ENCODE results near the gene NAGPA.
"Not testable (repeated sequence)": the region's sequence is repeated elsewhere in the genome, so short reads cannot be mapped to it uniquely, and the experiment has no call there.

Gene NAGPA, protein sequence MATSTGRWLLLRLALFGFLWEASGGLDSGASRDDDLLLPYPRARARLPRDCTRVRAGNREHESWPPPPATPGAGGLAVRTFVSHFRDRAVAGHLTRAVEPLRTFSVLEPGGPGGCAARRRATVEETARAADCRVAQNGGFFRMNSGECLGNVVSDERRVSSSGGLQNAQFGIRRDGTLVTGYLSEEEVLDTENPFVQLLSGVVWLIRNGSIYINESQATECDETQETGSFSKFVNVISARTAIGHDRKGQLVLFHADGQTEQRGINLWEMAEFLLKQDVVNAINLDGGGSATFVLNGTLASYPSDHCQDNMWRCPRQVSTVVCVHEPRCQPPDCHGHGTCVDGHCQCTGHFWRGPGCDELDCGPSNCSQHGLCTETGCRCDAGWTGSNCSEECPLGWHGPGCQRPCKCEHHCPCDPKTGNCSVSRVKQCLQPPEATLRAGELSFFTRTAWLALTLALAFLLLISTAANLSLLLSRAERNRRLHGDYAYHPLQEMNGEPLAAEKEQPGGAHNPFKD

GRCh38 chr16:5033256-5034166 lies at the start of gene NAGPA:
NAGPA (minus strand) TSS chr16:5033935; CDS start chr16:5033914, 21 bp downstream.
- ATAC-seq = peak; percentile 94
- Mint-ChIP-seq H3K9me3 (no peaks in the 10 kb centered on the region), H3K4me3 (peak within 1 kb of the TSS; percentile 78)

DNA sequence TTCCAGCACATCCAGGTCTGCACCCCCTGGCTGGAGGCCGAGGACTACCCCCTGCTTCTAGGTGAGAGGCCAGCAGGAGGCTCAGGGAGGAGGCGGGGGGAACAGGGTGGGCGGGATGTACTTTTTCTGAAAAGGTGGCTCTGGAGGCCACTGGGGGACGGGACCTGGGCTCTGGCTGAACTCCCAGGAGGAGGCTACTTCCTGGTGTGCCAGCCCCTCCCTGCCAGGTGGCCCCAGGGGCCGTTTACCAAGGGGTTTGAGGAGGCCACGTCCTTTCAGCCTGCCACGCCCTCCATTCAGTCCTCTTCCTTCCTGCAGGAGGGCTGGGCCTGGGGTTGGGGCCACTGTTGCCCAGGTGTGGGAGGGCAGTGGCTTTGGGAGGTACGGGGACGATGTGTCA lies 47.3 kb upstream of the NAGPA start:
- H3K27ac Mint-ChIP-seq, H3K9me3 Mint-ChIP-seq: not testable (repeated sequence)
- H3K36me3 Mint-ChIP-seq = peaks cover 80% of the 10 kb centered on the region

More at GRCh38 chr16:5033256-5034166, at the start of gene NAGPA:
- peak; percentile 70 to 88 for DNase-seq (ENCODE audit: low spot score in 2 of 2)
- Mint-ChIP-seq H3K27ac (peak within 1 kb of the TSS; percentile 89), H3K36me3 (no peaks in the 10 kb centered on the region), H3K4me1 (peaks cover 28% of the 10 kb centered on the region)

GRCh38 chr16:5080461-5080860 lies 46.7 kb upstream of the NAGPA start:
- not testable (repeated sequence) for H3K27ac Mint-ChIP-seq; H3K4me3 Mint-ChIP-seq; ATAC-seq; DNase-seq (ENCODE audit: low spot score in 2 of 2); H3K4me1 Mint-ChIP-seq; H3K9me3 Mint-ChIP-seq
- peaks cover 82% of the 10 kb centered on the region for H3K36me3 Mint-ChIP-seq

More for the DNA sequence above, 47.3 kb upstream of the NAGPA start:
- not testable (repeated sequence) for H3K4me1 Mint-ChIP-seq; H3K4me3 Mint-ChIP-seq; DNase-seq (ENCODE audit: low spot score in 2 of 2); ATAC-seq

DNA sequence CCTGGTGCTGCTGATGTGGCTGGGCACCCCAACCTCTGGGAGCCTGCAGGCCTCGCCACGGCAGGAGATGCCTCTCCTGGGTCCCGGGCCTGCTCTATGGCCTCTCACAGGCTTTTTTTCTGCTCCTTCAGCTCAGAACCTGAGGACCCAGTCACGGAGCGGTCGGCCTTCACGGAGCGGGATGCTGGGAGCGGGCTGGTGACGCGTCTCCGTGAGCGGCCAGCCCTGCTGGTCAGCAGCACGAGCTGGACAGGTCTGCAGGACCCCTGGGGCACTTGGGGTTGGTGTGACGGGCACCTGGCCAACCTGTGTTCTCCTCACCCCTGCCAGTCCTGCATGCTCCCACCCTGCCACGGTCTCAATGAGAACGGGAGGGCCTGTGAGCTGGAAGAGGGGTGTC lies 44.9 kb upstream of the NAGPA start:
- peaks cover 82% of the 10 kb centered on the region for H3K36me3 Mint-ChIP-seq
- no peaks in the 10 kb centered on the region for H3K4me1 Mint-ChIP-seq
- ATAC-seq (no peak), DNase-seq (ENCODE audit: low spot score in 2 of 2) (no peak)
- H3K27ac Mint-ChIP-seq = no peak overlapping the region
- no peak overlapping the region for H3K4me3 Mint-ChIP-seq
- no peaks in the 10 kb centered on the region for H3K9me3 Mint-ChIP-seq

DNA sequence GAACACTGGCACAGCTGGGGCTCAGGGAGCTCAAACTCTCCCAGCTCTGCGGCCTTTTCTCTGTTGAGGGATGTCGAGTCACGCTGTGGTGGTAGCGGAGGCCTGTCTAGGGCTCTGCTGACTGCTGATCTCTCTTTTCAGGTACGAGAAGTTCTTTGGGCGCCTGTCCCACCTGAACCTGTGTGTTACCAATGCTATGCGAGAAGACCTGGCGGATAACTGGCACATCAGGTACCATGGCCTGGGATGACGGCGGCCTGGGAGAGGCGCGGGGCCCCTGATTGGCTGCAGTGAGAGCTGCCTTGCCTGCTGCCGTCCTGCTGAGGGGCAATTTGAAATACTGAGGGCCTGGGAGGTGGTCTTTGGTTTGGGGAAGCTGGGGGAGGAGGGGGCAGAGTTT lies 43.6 kb upstream of the NAGPA start:
- no peak overlapping the region for H3K4me3 Mint-ChIP-seq
- H3K27ac Mint-ChIP-seq = no peak overlapping the region
- H3K4me1 Mint-ChIP-seq = peaks cover 11% of the 10 kb centered on the region
- no peaks in the 10 kb centered on the region for H3K9me3 Mint-ChIP-seq
- peaks cover 76% of the 10 kb centered on the region for H3K36me3 Mint-ChIP-seq
- DNase-seq (ENCODE audit: low spot score in 2 of 2) (no peak), ATAC-seq (no peak)

- Mint-ChIP-seq H3K4me3 (no peak overlapping the region), H3K9me3 (no peaks in the 10 kb centered on the region), H3K36me3 (peaks cover 76% of the 10 kb centered on the region), H3K27ac (no peak overlapping the region), H3K4me1 (peaks cover 27% of the 10 kb centered on the region)
- DNase-seq (ENCODE audit: low spot score in 2 of 2) (no peak), ATAC-seq (no peak)
These were observed 41.9 kb upstream of the NAGPA start for GRCh38 chr16:5075637-5076036.

DNA sequence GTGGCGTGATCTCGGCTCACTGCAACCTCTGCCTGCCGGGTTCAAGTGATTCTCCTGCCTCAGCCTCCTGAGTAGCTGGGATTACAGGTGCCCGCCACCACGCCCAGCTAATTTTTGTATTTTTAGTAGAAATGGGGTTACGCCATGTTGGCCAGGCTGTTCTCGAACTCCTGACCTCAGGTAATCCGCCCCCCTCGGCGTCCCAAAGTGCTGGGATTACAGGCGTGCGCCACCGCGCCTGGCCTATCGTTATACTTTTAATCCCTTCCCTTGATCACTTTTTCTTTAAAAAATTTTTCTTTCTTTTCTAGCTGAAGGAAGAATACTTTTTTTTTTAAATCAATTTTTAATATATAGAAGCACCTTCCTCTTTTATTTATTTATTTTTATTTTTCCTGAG lies 40.0 kb upstream of the NAGPA start:
- H3K27ac Mint-ChIP-seq; ATAC-seq; DNase-seq (ENCODE audit: low spot score in 2 of 2); H3K4me3 Mint-ChIP-seq; H3K9me3 Mint-ChIP-seq: not testable (repeated sequence)
- H3K4me1 Mint-ChIP-seq = peaks cover 28% of the 10 kb centered on the region
- H3K36me3 Mint-ChIP-seq = peaks cover 61% of the 10 kb centered on the region

- Mint-ChIP-seq H3K4me1 (peaks cover 28% of the 10 kb centered on the region), H3K9me3 (no peaks in the 10 kb centered on the region), H3K27ac (no peak overlapping the region), H3K36me3 (peaks cover 61% of the 10 kb centered on the region), H3K4me3 (peak overlapping the region; percentile 97)
- ATAC-seq (no peak), DNase-seq (ENCODE audit: low spot score in 2 of 2) (no peak)
These were observed 39.5 kb upstream of the NAGPA start for GRCh38 chr16:5073279-5073629.

DNA sequence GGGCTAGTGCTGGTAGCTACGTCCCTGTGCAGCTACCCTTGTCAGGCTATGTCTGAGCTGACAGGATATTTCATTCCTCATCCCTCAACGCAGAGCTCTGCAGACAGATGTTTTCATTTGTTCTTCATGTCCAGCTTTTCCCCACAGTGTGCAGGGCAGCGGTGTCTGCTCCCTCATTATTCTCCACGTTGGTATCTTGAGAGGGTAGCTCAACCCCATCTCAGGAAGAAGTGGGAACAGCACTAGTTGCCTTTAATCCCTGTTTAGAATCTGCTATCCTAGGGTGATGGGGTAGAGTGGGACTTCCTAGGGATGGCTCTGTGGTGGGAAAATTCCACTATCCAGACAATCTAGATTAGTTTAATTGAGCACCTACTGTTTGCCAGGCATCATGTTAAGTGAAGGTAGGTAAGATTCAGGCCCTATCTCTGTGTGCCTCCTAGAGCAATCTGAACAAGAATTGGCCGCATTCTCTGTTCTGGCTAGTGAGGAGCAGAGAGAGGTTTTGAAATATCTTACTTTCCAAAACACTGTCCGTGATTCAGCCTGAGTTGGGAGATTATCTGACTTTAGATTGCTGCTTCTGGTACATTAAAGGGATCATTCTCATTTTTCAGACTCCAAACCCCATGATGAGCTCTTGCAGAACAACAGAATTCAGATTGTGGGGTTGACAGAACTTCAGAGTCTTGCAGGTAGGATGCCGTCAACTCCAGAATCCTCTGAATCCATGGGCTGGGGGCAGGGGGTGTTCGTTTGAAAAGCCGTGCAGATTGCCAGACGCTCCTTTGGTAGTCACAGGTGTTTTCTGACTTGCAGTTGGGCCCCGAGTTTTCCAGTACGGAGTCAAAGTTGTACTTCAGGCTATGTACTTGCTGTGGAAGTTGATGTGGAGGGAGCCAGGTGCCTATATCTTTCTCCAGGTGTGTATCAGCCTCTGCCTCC lies 38.9 kb upstream of the NAGPA start:
- ATAC-seq (no peak), DNase-seq (ENCODE audit: low spot score in 2 of 2) (no peak)
- Mint-ChIP-seq H3K36me3 (peaks cover 55% of the 10 kb centered on the region), H3K4me3 (peak overlapping the region; percentile 97), H3K9me3 (no peaks in the 10 kb centered on the region), H3K27ac (peak overlapping the region; percentile 98), H3K4me1 (peaks cover 28% of the 10 kb centered on the region)

- H3K9me3 Mint-ChIP-seq = no peaks in the 10 kb centered on the region
- peaks cover 28% of the 10 kb centered on the region for H3K4me1 Mint-ChIP-seq
- DNase-seq (ENCODE audit: low spot score in 2 of 2) = peak; percentile 87 to 96
- H3K4me3 Mint-ChIP-seq = peak within 1 kb of the TSS; percentile 97
- peak within 1 kb of the TSS; percentile 98 for H3K27ac Mint-ChIP-seq
- peaks cover 48% of the 10 kb centered on the region for H3K36me3 Mint-ChIP-seq
- peak; percentile 92 for ATAC-seq
These were observed 38.1 kb upstream of the NAGPA start, which contains the start of gene ALG1 for GRCh38 chr16:5071681-5072333. ALG1 (plus strand) TSS chr16:5071843; CDS start chr16:5071850, 7 bp downstream.

DNA sequence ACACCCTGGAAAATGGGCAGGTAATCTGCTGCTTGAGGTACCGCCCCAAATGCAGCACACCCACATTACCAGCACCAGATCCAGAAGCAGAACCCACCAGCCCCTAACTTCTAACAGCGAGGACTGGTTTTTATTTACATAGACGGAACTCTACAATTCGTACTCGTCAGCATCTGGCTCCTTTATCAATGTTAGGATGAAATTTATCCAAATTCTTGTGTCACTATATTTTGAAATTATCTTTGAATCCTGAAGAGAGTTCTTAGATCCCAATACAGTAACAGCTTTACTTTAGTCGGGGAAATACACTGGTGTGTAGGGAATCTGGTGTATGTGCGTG lies 37.6 kb upstream of the NAGPA start:
- peaks cover 43% of the 10 kb centered on the region for H3K36me3 Mint-ChIP-seq
- H3K9me3 Mint-ChIP-seq = no peaks in the 10 kb centered on the region
- H3K27ac Mint-ChIP-seq = peak overlapping the region; percentile 98
- peak overlapping the region; percentile 97 for H3K4me3 Mint-ChIP-seq
- ATAC-seq (no peak), DNase-seq (ENCODE audit: low spot score in 2 of 2) (no peak)
- peaks cover 28% of the 10 kb centered on the region for H3K4me1 Mint-ChIP-seq

DNA sequence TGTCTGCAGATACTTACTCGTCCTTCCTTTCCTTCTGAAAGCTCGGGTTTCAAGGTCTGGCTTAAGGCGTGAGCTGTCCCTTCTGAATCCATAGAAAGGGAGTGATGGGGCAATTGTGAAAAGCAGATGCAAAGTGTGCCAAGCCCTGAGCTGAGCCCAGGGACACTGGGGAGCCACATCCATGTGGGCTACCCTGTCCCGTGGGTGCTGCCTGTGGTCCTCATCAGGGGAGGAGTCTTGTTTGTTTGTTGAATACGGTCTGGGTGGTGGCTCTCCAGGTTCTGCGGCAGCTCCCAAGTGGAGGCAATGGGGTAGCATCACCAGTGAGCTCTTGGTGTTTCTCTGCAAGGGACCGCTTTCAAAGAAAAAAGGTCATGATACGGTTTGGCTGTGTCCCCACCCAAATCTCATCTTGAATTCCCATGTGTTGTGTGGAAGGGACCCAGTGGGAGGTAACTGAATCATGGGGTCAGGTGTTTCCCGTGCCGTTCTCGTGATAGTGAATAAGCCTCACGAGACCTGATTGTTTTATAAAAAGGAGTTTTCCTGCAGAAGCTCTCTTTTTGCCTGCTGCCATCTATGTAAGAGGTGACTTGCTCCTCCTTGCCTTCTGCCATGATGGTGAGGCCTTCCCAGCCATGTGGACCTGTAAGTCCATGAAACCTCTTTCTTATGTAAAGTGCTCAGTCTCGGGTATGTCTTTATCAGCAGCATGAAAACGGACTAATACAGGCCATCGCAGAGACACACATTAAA lies 36.9 kb upstream of the NAGPA start:
- DNase-seq (ENCODE audit: low spot score in 2 of 2) = no peak
- H3K4me3 Mint-ChIP-seq = peak overlapping the region; percentile 97
- ATAC-seq = no peak
- peaks cover 36% of the 10 kb centered on the region for H3K36me3 Mint-ChIP-seq
- peaks cover 28% of the 10 kb centered on the region for H3K4me1 Mint-ChIP-seq
- H3K9me3 Mint-ChIP-seq = no peaks in the 10 kb centered on the region
- H3K27ac Mint-ChIP-seq = peak overlapping the region; percentile 98

GRCh38 chr16:5069854-5070253 lies 36.1 kb upstream of the NAGPA start:
- ATAC-seq = no peak
- H3K9me3 Mint-ChIP-seq = no peaks in the 10 kb centered on the region

More at GRCh38 chr16:5069854-5070253, 36.1 kb upstream of the NAGPA start:
- no peak for DNase-seq (ENCODE audit: low spot score in 2 of 2)
- H3K4me1 Mint-ChIP-seq = peaks cover 28% of the 10 kb centered on the region
- H3K4me3 Mint-ChIP-seq = no peak overlapping the region
- H3K36me3 Mint-ChIP-seq = peaks cover 28% of the 10 kb centered on the region
- H3K27ac Mint-ChIP-seq = peak overlapping the region; percentile 98

Measured in stimulated activated effector memory CD8-positive, alpha-beta T cell treated with anti-CD3 and anti-CD28 coated beads, Interleukin-12 subunit alpha, Interleukin-12 subunit beta, amount 100 ng/mL, for 72 hours (primary cell).